Endothelial cell of umbilical vein (primary cell): ENCODE measurements around the gene P2RY6.

Experiments used
- CTCF ChIP-seq, 2 donors: IDR thresholded peaks; 1 replicate in 1 of 2; 2 replicates in 1 of 2; pipeline ENCODE4 v1.5.1; 2011; ENCODE audit warnings: low read length in 2 of 2, mild to moderate bottlenecking in 2 of 2, moderate library complexity in 2 of 2, control low read depth in 1 of 2, inconsistent platforms in 1 of 2, low read depth in 1 of 2; ENCODE audit not compliant: insufficient read depth in 1 of 2; ENCODE audit errors: extremely low read depth in 1 of 2
- EZH2 ChIP-seq: IDR thresholded peaks from 2 replicates; pipeline ENCODE4 v1.6.1; 2012; ENCODE audit warnings: borderline replicate concordance, low read depth, mild to moderate bottlenecking, moderate library complexity, low read length, inconsistent platforms; ENCODE audit not compliant: severe bottlenecking
- FOS ChIP-seq: IDR thresholded peaks from 2 replicates; pipeline ENCODE4 v1.6.1; 2011; ENCODE audit warnings: mild to moderate bottlenecking, low read length, moderate library complexity, borderline replicate concordance; ENCODE audit not compliant: insufficient read depth
- GATA2 ChIP-seq: IDR thresholded peaks from 2 replicates; pipeline ENCODE4 v1.7.0; 2011; ENCODE audit warnings: low read depth, mild to moderate bottlenecking, moderate library complexity, mixed read lengths, low read length; ENCODE audit not compliant: insufficient read length, insufficient read depth
- JUN ChIP-seq: IDR thresholded peaks from 2 replicates; pipeline ENCODE4 v1.6.1; 2011; ENCODE audit warnings: borderline replicate concordance, low read depth; ENCODE audit not compliant: insufficient read length, insufficient read depth
- MYC ChIP-seq: IDR thresholded peaks from one replicate; pipeline ENCODE4 v1.6.1; 2011; ENCODE audit warnings: mild to moderate bottlenecking, low read depth, low read length
- POLR2A ChIP-seq: IDR thresholded peaks from 2 replicates; pipeline ENCODE4 v1.6.1; 2012; ENCODE audit warnings: low read depth, mild to moderate bottlenecking, control low read depth, low read length
- POLR2AphosphoS5 ChIP-seq: IDR thresholded peaks from 2 replicates; pipeline ENCODE4 v1.6.1; 2012; ENCODE audit warnings: low read depth, mild to moderate bottlenecking, control low read depth, low read length, moderate library complexity; ENCODE audit not compliant: insufficient read depth
- TF ChIP-seq, protein P1 (sequence below): IDR thresholded peaks from 2 replicates; pipeline ENCODE4 v1.6.1; 2011; ENCODE audit not compliant: insufficient read depth, insufficient read length

- TF ChIP-seq EZH2: no peak
- no peak for TF ChIP-seq CTCF (IDR thresholded peaks at IDR 0.05; ENCODE audit: extremely low read depth in 1 of 2, insufficient read depth in 1 of 2, low read depth in 1 of 2, low read length in 2 of 2)
- TF ChIP-seq POLR2AphosphoS5: no peak
- no peak for TF ChIP-seq MYC
- TF ChIP-seq POLR2A: no peak
- no peak for TF ChIP-seq FOS
- TF ChIP-seq JUN: no peak
- TF ChIP-seq, protein P1, sequence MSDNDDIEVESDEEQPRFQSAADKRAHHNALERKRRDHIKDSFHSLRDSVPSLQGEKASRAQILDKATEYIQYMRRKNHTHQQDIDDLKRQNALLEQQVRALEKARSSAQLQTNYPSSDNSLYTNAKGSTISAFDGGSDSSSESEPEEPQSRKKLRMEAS: no peak
- TF ChIP-seq GATA2: no peak
Measured at GRCh38 chr11:73252577-73253191, 19.5 kb upstream of the P2RY6 start.
